GM20431 (cell line): ENCODE results near the gene LZTR1.
"Not testable (repeated sequence)": the region's sequence is repeated elsewhere in the genome, so short reads cannot be mapped to it uniquely, and the experiment has no call there.

Experiments used
- in situ Hi-C: fragments of 300-500 bp; cut with MseI, MboI; formaldehyde crosslinking; loops from one replicate; pipeline ENCODE4 v1.15.0; 2020; ENCODE audit warnings: low sequenced_read_pairs; ENCODE audit not compliant: unreplicated experiment

Gene LZTR1

GRCh38 chr22:20993304-20994127, 11.4 kb downstream of the LZTR1 start:
- in situ Hi-C loops = no loop called here

GRCh38 chr22:20994128-20994901, 12.2 kb downstream of the LZTR1 start:
- in situ Hi-C loops = no loop called here

- in situ Hi-C loops = no loop called here
Observed at GRCh38 chr22:20994902-20995241, 12.8 kb downstream of the LZTR1 start.

- in situ Hi-C loops = no loop called here
Observed at GRCh38 chr22:20995329-20996030, 13.4 kb downstream of the LZTR1 start.

GRCh38 chr22:20996031-20996410, 13.9 kb downstream of the LZTR1 start:
- in situ Hi-C loops = no loop called here

- in situ Hi-C loops = no loop called here
Observed at GRCh38 chr22:20996598-20997535, 14.8 kb downstream of the LZTR1 start.

GRCh38 chr22:20997536-20998257, 15.6 kb downstream of the LZTR1 start:
- in situ Hi-C loops = no loop called here

GRCh38 chr22:20998411-20999336, 16.6 kb downstream of the LZTR1 start:
- in situ Hi-C loops = no loop called here

- in situ Hi-C loops = no loop called here
Observed at GRCh38 chr22:20999350-21000206, 17.5 kb downstream of the LZTR1 start.

- in situ Hi-C loops = no loop called here
Observed at GRCh38 chr22:21000207-21000986, 18.3 kb downstream of the LZTR1 start.

GRCh38 chr22:21000987-21001600, 19.0 kb downstream of the LZTR1 start:
- in situ Hi-C loops = no loop called here

GRCh38 chr22:21001601-21002325, 19.7 kb downstream of the LZTR1 start, which contains the start of gene THAP7:
TSS of gene THAP7 (minus strand) at chr22:21002118. CDS start at chr22:21001911, 207 bp downstream.
- in situ Hi-C loops = no loop called here

GRCh38 chr22:21003782-21004181, 21.7 kb downstream of the LZTR1 start:
- in situ Hi-C loops = no loop called here

- in situ Hi-C loops = not testable (repeated sequence)
Observed at GRCh38 chr22:21009208-21009607, 27.1 kb downstream of the LZTR1 start.

- in situ Hi-C loops = no loop called here
Observed at GRCh38 chr22:21009638-21010425, 27.7 kb downstream of the LZTR1 start.
